Upper lobe of left lung (tissue), 4 donors: Measurements from ENCODE around the gene SYPL2.

Experiments used
- CTCF ChIP-seq, 6 experiments: fragments of 450-650 bp in 4 of 6; fragments of 200-600 bp in 2 of 6; sonication (generic) in 2 of 6; IDR thresholded peaks; one replicate each; pipeline ENCODE4 v1.5.1; 2016 to 2019; ENCODE audit warnings: antibody characterized with exemption in 6 of 6
- EP300 ChIP-seq, 4 donors: sonication (generic); formaldehyde crosslinking; IDR thresholded peaks; one replicate each; pipeline ENCODE4 v1.5.1; 2017; ENCODE audit warnings: antibody characterized with exemption in 4 of 4, control low read depth in 2 of 4
- POLR2A ChIP-seq, 4 donors: fragments of 450-650 bp; IDR thresholded peaks; one replicate each; pipeline ENCODE4 v1.5.1; 2016 to 2017; ENCODE audit warnings: antibody characterized with exemption in 4 of 4, mild to moderate bottlenecking in 2 of 4
- POLR2AphosphoS5 ChIP-seq, 2 donors: sonication (generic); formaldehyde crosslinking; IDR thresholded peaks; one replicate each; pipeline ENCODE4 v1.5.1; 2017; ENCODE audit warnings: antibody characterized with exemption in 2 of 2

GRCh38 chr1:109477821-109478220 is 11.5 kb downstream of the SYPL2 start:
- TF ChIP-seq POLR2AphosphoS5 (IDR thresholded peaks at IDR 0.05) (no peak), CTCF (IDR thresholded peaks at IDR 0.05) (no peak), POLR2A (IDR thresholded peaks at IDR 0.05) (no peak), EP300 (IDR thresholded peaks at IDR 0.05) (no peak)
